Osteocyte (in vitro differentiated cells): ENCODE measurements around the gene TMEFF2. TPM values are rescaled to one million over a fixed set of nuclear protein-coding genes. Genes with fewer than 3 reads are reported as not detected.
A peak's percentile ranks its signal among the peaks of the same experiment; 100 is the strongest.

Experiments used
- DNase-seq: peaks from one replicate; pipeline ENCODE4 v3.0.0; 2021; ENCODE audit warnings: mixed read lengths; ENCODE audit not compliant: unreplicated experiment; ENCODE audit errors: extremely low spot score
- H3K27ac Mint-ChIP-seq: one replicate; pipeline ENCODE4 v1.8.0; 2021; ENCODE audit warnings: mild to moderate bottlenecking, mixed read lengths; ENCODE audit not compliant: unreplicated experiment
- H3K27me3 Mint-ChIP-seq: one replicate; pipeline ENCODE4 v1.8.0; 2021; ENCODE audit warnings: mixed read lengths; ENCODE audit not compliant: unreplicated experiment
- H3K36me3 Mint-ChIP-seq: one replicate; pipeline ENCODE4 v1.8.0; 2021; ENCODE audit warnings: mixed read lengths; ENCODE audit not compliant: unreplicated experiment
- H3K4me1 Mint-ChIP-seq: one replicate; pipeline ENCODE4 v1.8.0; 2021; ENCODE audit warnings: mixed read lengths; ENCODE audit not compliant: unreplicated experiment
- H3K4me3 Mint-ChIP-seq: one replicate; pipeline ENCODE4 v1.8.0; 2021; ENCODE audit warnings: mild to moderate bottlenecking, moderate library complexity, mixed read lengths; ENCODE audit not compliant: unreplicated experiment
- H3K9me3 Mint-ChIP-seq: one replicate; pipeline ENCODE4 v1.8.0; 2021; ENCODE audit warnings: mixed read lengths; ENCODE audit not compliant: unreplicated experiment
- CTCF ChIP-seq: fragments of 200-600 bp; sonication (generic); IDR thresholded peaks from 2 replicates; pipeline ENCODE4 v1.5.0; 2021; ENCODE audit warnings: antibody characterized with exemption, mild to moderate bottlenecking, moderate library complexity
- total RNA-seq: library from RNA; stranded (reverse); gene quantifications from 2 replicates; pipeline ENCODE4 v1.2.1, GENCODE V29; 2021

Gene TMEFF2
- total RNA-seq, 1 donor from 2014 or later = 46.8 TPM

- Mint-ChIP-seq H3K4me3 (no peak overlapping the region), H3K9me3 (no peaks in the 10 kb centered on the region), H3K27ac (no peak overlapping the region), H3K36me3 (peaks cover 19% of the 10 kb centered on the region), H3K4me1 (no peaks in the 10 kb centered on the region), H3K27me3 (no peaks in the 10 kb centered on the region)
- no peak for DNase-seq
- TF ChIP-seq CTCF = no peak
Measured at GRCh38 chr2:192042126-192042525, 152.6 kb downstream of the TMEFF2 start.

GRCh38 chr2:192038110-192038509 is 156.6 kb downstream of the TMEFF2 start:
- Mint-ChIP-seq H3K27me3 (no peaks in the 10 kb centered on the region), H3K4me1 (peaks cover 20% of the 10 kb centered on the region), H3K27ac (no peak overlapping the region), H3K36me3 (peaks cover 8% of the 10 kb centered on the region), H3K4me3 (no peak overlapping the region), H3K9me3 (no peaks in the 10 kb centered on the region)
- TF ChIP-seq CTCF = no peak
- DNase-seq = no peak

GRCh38 chr2:192035731-192036442 is 158.8 kb downstream of the TMEFF2 start:
- H3K4me3 Mint-ChIP-seq = peak overlapping the region; percentile 55

GRCh38 chr2:192030856-192031255 is 163.9 kb downstream of the TMEFF2 start:
- peaks cover 19% of the 10 kb centered on the region for H3K4me1 Mint-ChIP-seq
- H3K4me3 Mint-ChIP-seq = no peak overlapping the region
- peaks cover 14% of the 10 kb centered on the region for H3K36me3 Mint-ChIP-seq
- H3K27me3 Mint-ChIP-seq = no peaks in the 10 kb centered on the region
- peaks cover 4% of the 10 kb centered on the region for H3K9me3 Mint-ChIP-seq
- no peak overlapping the region for H3K27ac Mint-ChIP-seq
- TF ChIP-seq CTCF = no peak
- DNase-seq = no peak

More at GRCh38 chr2:192035731-192036442, 158.8 kb downstream of the TMEFF2 start:
- TF ChIP-seq CTCF = no peak
- peak overlapping the region; percentile 46 for H3K27ac Mint-ChIP-seq
- H3K4me1 Mint-ChIP-seq = peaks cover 20% of the 10 kb centered on the region
- DNase-seq = no peak
- no peaks in the 10 kb centered on the region for H3K27me3 Mint-ChIP-seq
- H3K9me3 Mint-ChIP-seq = no peaks in the 10 kb centered on the region
- H3K36me3 Mint-ChIP-seq = peaks cover 1% of the 10 kb centered on the region

- Mint-ChIP-seq H3K27ac (no peak overlapping the region), H3K36me3 (peaks cover 14% of the 10 kb centered on the region), H3K9me3 (peaks cover 4% of the 10 kb centered on the region), H3K4me1 (peaks cover 17% of the 10 kb centered on the region), H3K4me3 (no peak overlapping the region), H3K27me3 (no peaks in the 10 kb centered on the region)
- TF ChIP-seq CTCF = no peak
- DNase-seq = no peak
Measured at GRCh38 chr2:192030289-192030688, 164.4 kb downstream of the TMEFF2 start.
